SK-N-SH treated with all-trans-retinoic acid at 6 μM for 48 hours (cell line): ENCODE measurements around the gene CD3G.

Experiments
- ATAC-seq: fragments of 200-7000 bp; cut with Tn5 transposase; 3 replicates; pipeline ENCODE4 v1.9.1; 2020; ENCODE audit warnings: mild to moderate bottlenecking, moderate library complexity
- ARNTL ChIP-seq: fragments of 450-650 bp; formaldehyde crosslinking; IDR thresholded peaks from 2 replicates; pipeline ENCODE4 v1.5.0; 2020; ENCODE audit warnings: low read depth, mild to moderate bottlenecking, moderate library complexity, borderline replicate concordance
- CREB5 ChIP-seq: fragments of 250-450 bp; sonication (Bioruptor Pico); IDR thresholded peaks from 2 replicates; pipeline ENCODE4 v1.5.1; 2020; ENCODE audit warnings: low read depth, mild to moderate bottlenecking, moderate library complexity
- CSDC2 ChIP-seq: fragments of 250-450 bp; sonication (Bioruptor Pico); IDR thresholded peaks from 2 replicates; pipeline ENCODE4 v1.5.0; 2020; ENCODE audit warnings: mild to moderate bottlenecking, moderate library complexity
- CSRNP3 ChIP-seq: fragments of 250-450 bp; sonication (Bioruptor Pico); IDR thresholded peaks from 2 replicates; pipeline ENCODE4 v1.5.1; 2021; ENCODE audit warnings: mild to moderate bottlenecking, moderate library complexity
- ESRRG ChIP-seq: fragments of 250-450 bp; sonication (Bioruptor Pico); IDR thresholded peaks from 2 replicates; pipeline ENCODE4 v1.6.1; 2021; ENCODE audit warnings: mild to moderate bottlenecking
- GLIS3 ChIP-seq: fragments of 250-450 bp; sonication (Bioruptor Pico); IDR thresholded peaks from 2 replicates; pipeline ENCODE4 v1.5.0; 2020; ENCODE audit warnings: mild to moderate bottlenecking, moderate library complexity
- ISL1 ChIP-seq: fragments of 250-450 bp; sonication (Bioruptor Pico); IDR thresholded peaks from 2 replicates; pipeline ENCODE4 v2.1.2; 2022; ENCODE audit warnings: mild to moderate bottlenecking, moderate library complexity
- OSR1 ChIP-seq: fragments of 250-450 bp; sonication (Bioruptor Pico); IDR thresholded peaks from 2 replicates; pipeline ENCODE4 v1.8.0; 2022; ENCODE audit warnings: moderate library complexity, mild to moderate bottlenecking, inconsistent platforms
- PATZ1 ChIP-seq: fragments of 250-450 bp; sonication (Bioruptor Pico); IDR thresholded peaks from 2 replicates; pipeline ENCODE4 v1.8.0; 2020; ENCODE audit warnings: mild to moderate bottlenecking, moderate library complexity, borderline replicate concordance
- POU6F1 ChIP-seq: fragments of 250-450 bp; sonication (Bioruptor Pico); IDR thresholded peaks from 2 replicates; pipeline ENCODE4 v1.8.0; 2021; ENCODE audit warnings: low read depth, mild to moderate bottlenecking, moderate library complexity, borderline replicate concordance
- PPARA ChIP-seq: fragments of 250-450 bp; sonication (Bioruptor Pico); IDR thresholded peaks from 2 replicates; pipeline ENCODE4 v1.5.0; 2020; ENCODE audit warnings: mild to moderate bottlenecking, borderline replicate concordance
- RARB ChIP-seq: fragments of 250-450 bp; sonication (Bioruptor Pico); IDR thresholded peaks from 2 replicates; pipeline ENCODE4 v1.8.0; 2021; ENCODE audit warnings: mild to moderate bottlenecking, moderate library complexity
- SNAI2 ChIP-seq: fragments of 250-450 bp; sonication (Bioruptor Pico); IDR thresholded peaks from 2 replicates; pipeline ENCODE4 v1.5.0; 2020; ENCODE audit warnings: mild to moderate bottlenecking, moderate library complexity
- TCF4 ChIP-seq: fragments of 250-450 bp; sonication (Bioruptor Pico); IDR thresholded peaks from 2 replicates; pipeline ENCODE4 v1.8.0; 2021; ENCODE audit warnings: mild to moderate bottlenecking, moderate library complexity, borderline replicate concordance
- TOX ChIP-seq: fragments of 250-450 bp; sonication (Bioruptor Pico); IDR thresholded peaks from 2 replicates; pipeline ENCODE4 v1.8.0; 2021; ENCODE audit warnings: mild to moderate bottlenecking, moderate library complexity, borderline replicate concordance
- ZC3H10 ChIP-seq: fragments of 250-450 bp; sonication (Bioruptor Pico); IDR thresholded peaks from 2 replicates; pipeline ENCODE4 v1.5.1; 2021; ENCODE audit warnings: mild to moderate bottlenecking, moderate library complexity
- ZFP3 ChIP-seq: fragments of 250-450 bp; sonication (Bioruptor Pico); IDR thresholded peaks from 2 replicates; pipeline ENCODE4 v1.5.0; 2020; ENCODE audit warnings: mild to moderate bottlenecking, moderate library complexity
- ZFP30 ChIP-seq: fragments of 450-650 bp; formaldehyde crosslinking; IDR thresholded peaks from 2 replicates; pipeline ENCODE4 v1.5.0; 2022; ENCODE audit warnings: mild to moderate bottlenecking, moderate library complexity
- ZNF565 ChIP-seq: fragments of 450-650 bp; formaldehyde crosslinking; conservative IDR thresholded peaks from 2 replicates; pipeline ENCODE4 v1.5.0; 2020; ENCODE audit warnings: low read depth, mild to moderate bottlenecking, moderate library complexity
- ZNF70 ChIP-seq: fragments of 450-650 bp; formaldehyde crosslinking; IDR thresholded peaks from 2 replicates; pipeline ENCODE4 v1.5.0; 2020; ENCODE audit warnings: mild to moderate bottlenecking, moderate library complexity
- ZNF8 ChIP-seq: fragments of 450-650 bp; formaldehyde crosslinking; IDR thresholded peaks from 2 replicates; pipeline ENCODE4 v1.5.0; 2020; ENCODE audit warnings: mild to moderate bottlenecking, moderate library complexity

CD3G gene

GRCh38 chr11:118338637-118339061 is 5.5 kb upstream of the CD3G start:
- no peak for TF ChIP-seq CSRNP3 (CRISPR knock-in tag)
- no peak for TF ChIP-seq ARNTL (CRISPR knock-in tag)
- no peak for TF ChIP-seq ISL1 (CRISPR knock-in tag)
- no peak for TF ChIP-seq ZNF565 (CRISPR knock-in tag)
- no peak for TF ChIP-seq ZNF8 (CRISPR knock-in tag)
- no peak for TF ChIP-seq ZFP30
- TF ChIP-seq SNAI2 (CRISPR knock-in tag), result no peak
- TF ChIP-seq POU6F1 (CRISPR knock-in tag), result no peak
- TF ChIP-seq CREB5, result no peak
- TF ChIP-seq RARB (CRISPR knock-in tag), result no peak
- no peak for TF ChIP-seq GLIS3
- no peak for TF ChIP-seq PPARA (CRISPR knock-in tag)
- TF ChIP-seq ESRRG, result no peak
- no peak for TF ChIP-seq TCF4 (CRISPR knock-in tag)
- no peak for TF ChIP-seq ZFP3 (CRISPR knock-in tag)
- no peak for TF ChIP-seq ZNF70 (CRISPR knock-in tag)
- no peak for TF ChIP-seq PATZ1 (CRISPR knock-in tag)
- TF ChIP-seq CSDC2 (CRISPR knock-in tag), result no peak
- TF ChIP-seq TOX (CRISPR knock-in tag), result no peak
- ATAC-seq, result no peak

GRCh38 chr11:118339281-118339961 is 4.7 kb upstream of the CD3G start:
- TF ChIP-seq OSR1 (CRISPR knock-in tag) (no peak), ZNF8 (CRISPR knock-in tag) (no peak), GLIS3 (no peak), ZNF70 (CRISPR knock-in tag) (no peak), TCF4 (CRISPR knock-in tag) (no peak), SNAI2 (CRISPR knock-in tag) (no peak), TOX (CRISPR knock-in tag) (no peak), PATZ1 (CRISPR knock-in tag) (no peak), ESRRG (no peak), ZNF565 (CRISPR knock-in tag) (no peak), ZFP3 (CRISPR knock-in tag) (no peak), ARNTL (CRISPR knock-in tag) (no peak), RARB (CRISPR knock-in tag) (no peak), ZFP30 (no peak), ZC3H10 (CRISPR knock-in tag) (no peak)
- no peak for ATAC-seq

- TF ChIP-seq POU6F1 (CRISPR knock-in tag) (no peak), TOX (CRISPR knock-in tag) (no peak), ZNF70 (CRISPR knock-in tag) (no peak), SNAI2 (CRISPR knock-in tag) (no peak), ZC3H10 (CRISPR knock-in tag) (no peak), RARB (CRISPR knock-in tag) (no peak), ZFP3 (CRISPR knock-in tag) (no peak)
- TF ChIP-seq, all 23 proteins: peak for 0
- no peak for ATAC-seq
These were observed 3.7 kb upstream of the CD3G start for GRCh38 chr11:118340449-118340848.
